Measurements from ENCODE around the gene TNFSF13B. TPM values are rescaled to one million over a fixed set of nuclear protein-coding genes. Genes with fewer than 3 reads are reported as not detected.
"Not testable (repeated sequence)": the region's sequence is repeated elsewhere in the genome, so short reads cannot be mapped to it uniquely, and the experiment has no call there.

Gene TNFSF13B
- total RNA-seq, 2 experiments from 2014 or later, result 0.41 TPM; not detected in 1

DNA sequence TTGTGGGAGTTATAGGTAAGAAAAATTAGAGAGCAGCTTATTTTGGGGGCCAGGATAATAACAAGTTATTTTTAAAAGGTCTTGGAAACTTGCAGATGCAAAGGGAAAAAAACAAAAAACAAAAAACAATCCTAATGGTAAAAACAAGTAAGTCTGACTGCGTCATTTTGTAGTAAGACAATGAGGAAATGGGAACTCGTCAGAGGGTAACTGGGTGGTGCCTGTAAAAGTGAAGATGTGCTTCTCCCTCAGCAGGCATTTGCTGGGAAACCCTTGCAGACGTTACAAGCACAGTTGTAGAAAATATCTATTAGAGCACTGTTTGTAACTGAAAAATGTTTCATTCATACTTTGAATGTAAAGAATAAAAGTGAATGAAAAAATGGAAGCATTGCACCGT is 2.2 kb upstream of the TNFSF13B start:
- no peaks in the 10 kb centered on the region for H3K79me2 ChIP-seq (ENCODE audit: insufficient read depth, low read depth, low read length)
- H3K36me3 ChIP-seq (ENCODE audit: insufficient read depth, low read length), result no peaks in the 10 kb centered on the region
- no peak for TF ChIP-seq EZH2phosphoT487 (IDR thresholded peaks at IDR 0.05; ENCODE audit: borderline replicate concordance, low read depth, low read length)
- TF ChIP-seq, protein P1, sequence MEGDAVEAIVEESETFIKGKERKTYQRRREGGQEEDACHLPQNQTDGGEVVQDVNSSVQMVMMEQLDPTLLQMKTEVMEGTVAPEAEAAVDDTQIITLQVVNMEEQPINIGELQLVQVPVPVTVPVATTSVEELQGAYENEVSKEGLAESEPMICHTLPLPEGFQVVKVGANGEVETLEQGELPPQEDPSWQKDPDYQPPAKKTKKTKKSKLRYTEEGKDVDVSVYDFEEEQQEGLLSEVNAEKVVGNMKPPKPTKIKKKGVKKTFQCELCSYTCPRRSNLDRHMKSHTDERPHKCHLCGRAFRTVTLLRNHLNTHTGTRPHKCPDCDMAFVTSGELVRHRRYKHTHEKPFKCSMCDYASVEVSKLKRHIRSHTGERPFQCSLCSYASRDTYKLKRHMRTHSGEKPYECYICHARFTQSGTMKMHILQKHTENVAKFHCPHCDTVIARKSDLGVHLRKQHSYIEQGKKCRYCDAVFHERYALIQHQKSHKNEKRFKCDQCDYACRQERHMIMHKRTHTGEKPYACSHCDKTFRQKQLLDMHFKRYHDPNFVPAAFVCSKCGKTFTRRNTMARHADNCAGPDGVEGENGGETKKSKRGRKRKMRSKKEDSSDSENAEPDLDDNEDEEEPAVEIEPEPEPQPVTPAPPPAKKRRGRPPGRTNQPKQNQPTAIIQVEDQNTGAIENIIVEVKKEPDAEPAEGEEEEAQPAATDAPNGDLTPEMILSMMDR (conservative IDR thresholded peaks at IDR 0.05; ENCODE audit: low read length), result no peak
- no peak overlapping the region for H3K4me3 ChIP-seq (ENCODE audit: low read depth, low read length, poor library complexity, severe bottlenecking)
- no peak overlapping the region for H3K27ac ChIP-seq (ENCODE audit: low read depth, low read length, poor library complexity, severe bottlenecking)
- CTCF ChIA-PET (ENCODE audit: unreplicated experiment), result no interaction called here
- BruUV-seq (replicated peaks), result no TSS peak
- H3K9me2 ChIP-seq (ENCODE audit: insufficient read depth, low read length), result no peaks in the 10 kb centered on the region
- H3K9me3 ChIP-seq (ENCODE audit: low read length), result no peaks in the 10 kb centered on the region
- H3K4me2 ChIP-seq (ENCODE audit: low read length), result no peak overlapping the region
- intact Hi-C loops (cut with micrococcal nuclease; ENCODE audit: unreplicated experiment), result no loop called here
- H3K4me1 ChIP-seq (ENCODE audit: insufficient read depth, low read length, poor library complexity, severe bottlenecking), result peaks cover 5% of the 10 kb centered on the region
- POLR2A ChIA-PET, result interaction anchor here (1.1 kb wide), 1 partner anchor 202 kb away, joined by 4 read pairs; no protein-coding TSS in a partner anchor
- no peak overlapping the region for H2AFZ ChIP-seq (ENCODE audit: low read length)
- no peak for DNase-seq (ENCODE audit: low spot score)
- H4K20me1 ChIP-seq (ENCODE audit: insufficient read depth, low read length), result no peaks in the 10 kb centered on the region

DNA sequence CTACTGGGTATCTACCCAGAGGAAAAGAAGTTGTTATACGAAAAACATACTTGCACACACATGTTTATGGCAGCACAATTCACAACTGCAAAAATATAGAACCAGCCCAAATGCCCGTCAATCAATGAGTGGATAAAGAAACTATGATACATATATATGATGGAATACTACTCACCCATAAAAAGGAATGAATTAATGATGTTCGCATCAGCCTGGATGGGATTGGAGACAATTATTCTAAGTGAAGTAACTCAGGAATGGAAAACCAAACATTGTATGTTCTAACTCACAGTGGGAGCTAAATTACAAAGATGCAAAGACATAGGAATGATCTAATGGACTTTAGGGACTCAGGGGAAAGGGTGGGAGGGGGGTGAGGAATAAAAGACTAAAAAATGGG is 1.7 kb upstream of the TNFSF13B start:
- intact Hi-C loops (cut with micrococcal nuclease; ENCODE audit: unreplicated experiment); H4K20me1 ChIP-seq (ENCODE audit: insufficient read depth, low read length); H3K4me3 ChIP-seq (ENCODE audit: low read depth, low read length, poor library complexity, severe bottlenecking); H3K79me2 ChIP-seq (ENCODE audit: insufficient read depth, low read depth, low read length); BruUV-seq (replicated peaks); CTCF ChIA-PET (ENCODE audit: unreplicated experiment); DNase-seq (ENCODE audit: low spot score); H3K9me2 ChIP-seq (ENCODE audit: insufficient read depth, low read length); H3K4me1 ChIP-seq (ENCODE audit: insufficient read depth, low read length, poor library complexity, severe bottlenecking); H2AFZ ChIP-seq (ENCODE audit: low read length); H3K27ac ChIP-seq (ENCODE audit: low read depth, low read length, poor library complexity, severe bottlenecking); H3K36me3 ChIP-seq (ENCODE audit: insufficient read depth, low read length); H3K4me2 ChIP-seq (ENCODE audit: low read length); H3K9me3 ChIP-seq (ENCODE audit: low read length): not testable (repeated sequence)
- POLR2A ChIA-PET, result interaction anchor here (1.1 kb wide), 1 partner anchor 202 kb away, joined by 4 read pairs; no protein-coding TSS in a partner anchor

DNA sequence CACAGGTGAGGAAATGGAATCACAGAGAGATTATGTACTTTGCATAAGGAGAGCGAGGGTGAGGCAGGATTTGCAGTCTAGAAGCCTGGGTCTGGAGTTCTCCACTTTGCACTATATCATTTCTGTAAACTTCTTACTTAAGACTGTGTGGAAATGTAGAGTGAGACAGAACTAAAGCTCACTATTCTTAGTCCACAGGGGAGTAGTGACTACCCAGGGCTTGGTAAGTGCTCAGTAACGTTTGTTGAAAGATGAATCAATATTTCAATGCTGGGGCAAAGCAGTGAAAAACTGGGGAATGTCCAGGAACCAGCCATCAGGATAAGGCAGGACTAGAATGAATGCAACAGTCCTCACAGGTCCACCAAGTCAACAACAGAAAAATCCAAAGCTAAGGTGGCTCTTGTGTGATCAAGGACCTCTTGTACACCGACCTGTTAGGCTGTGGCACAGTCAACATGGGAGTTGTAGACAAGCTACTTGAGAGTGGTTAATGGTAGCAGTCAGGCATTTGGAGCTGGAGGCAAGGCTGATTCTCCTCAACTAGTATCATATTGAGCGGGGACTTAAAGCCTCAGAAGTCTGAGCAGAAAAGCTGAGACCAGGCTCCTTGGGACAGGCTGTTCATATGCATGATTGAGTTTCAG is 929 bp upstream of the TNFSF13B start:
- POLR2A ChIA-PET, result interaction anchor here (0.5 to 1.1 kb wide), 2 partner anchors 99 to 203 kb away, joined by 3 to 4 read pairs; no protein-coding TSS in a partner anchor

More for the DNA sequence above, 929 bp upstream of the TNFSF13B start:
- CTCF ChIA-PET (ENCODE audit: unreplicated experiment), result interaction anchor here (0.8 kb wide), 1 partner anchor 55 kb away, joined by 3 read pairs; no protein-coding TSS in a partner anchor
- TF ChIP-seq, protein P1 (conservative IDR thresholded peaks at IDR 0.05; ENCODE audit: low read length), result no peak
- TF ChIP-seq EZH2phosphoT487 (IDR thresholded peaks at IDR 0.05; ENCODE audit: borderline replicate concordance, low read depth, low read length), result no peak
- Histone ChIP-seq H3K27ac (ENCODE audit: low read depth, low read length, poor library complexity, severe bottlenecking) (no peak overlapping the region), H3K79me2 (ENCODE audit: insufficient read depth, low read depth, low read length) (no peaks in the 10 kb centered on the region), H3K36me3 (ENCODE audit: insufficient read depth, low read length) (no peaks in the 10 kb centered on the region), H3K9me2 (ENCODE audit: insufficient read depth, low read length) (no peaks in the 10 kb centered on the region), H3K4me2 (ENCODE audit: low read length) (no peak overlapping the region), H3K9me3 (ENCODE audit: low read length) (no peaks in the 10 kb centered on the region), H3K4me3 (ENCODE audit: low read depth, low read length, poor library complexity, severe bottlenecking) (no peak overlapping the region), H4K20me1 (ENCODE audit: insufficient read depth, low read length) (no peaks in the 10 kb centered on the region), H3K4me1 (ENCODE audit: insufficient read depth, low read length, poor library complexity, severe bottlenecking) (peaks cover 5% of the 10 kb centered on the region), H2AFZ (ENCODE audit: low read length) (no peak overlapping the region)
- intact Hi-C loops (cut with micrococcal nuclease; ENCODE audit: unreplicated experiment), result no loop called here
- no peak for DNase-seq (ENCODE audit: low spot score)
- no TSS peak for BruUV-seq (replicated peaks)

Data from OCI-LY7 (cell line).